ENCODE data around the gene GOLGB1. TPM values are rescaled to one million over a fixed set of nuclear protein-coding genes. Genes with fewer than 3 reads are reported as not detected.

GOLGB1 gene
- total RNA-seq, 1 donor from 2014 or later: 21.0 TPM

GRCh38 chr3:121735047-121735696, 14.4 kb downstream of the GOLGB1 start:
- peak overlapping the region; percentile 60 for H3K27ac Mint-ChIP-seq
- no peaks in the 10 kb centered on the region for H3K27me3 Mint-ChIP-seq
- H3K36me3 Mint-ChIP-seq (ENCODE audit: low read depth): peaks cover 22% of the 10 kb centered on the region
- no peaks in the 10 kb centered on the region for H3K9me3 Mint-ChIP-seq
- H3K4me1 Mint-ChIP-seq: peaks cover 24% of the 10 kb centered on the region
- no peak for DNase-seq
- no peak overlapping the region for H3K4me3 Mint-ChIP-seq
- intact Hi-C loops (cut with micrococcal nuclease): loop anchor here (1.0 to 5.0 kb wide), 3 partner anchors 14 to 411 kb away; partner anchors contain the start of gene GOLGB1

GRCh38 chr3:121730940-121731687, 18.4 kb downstream of the GOLGB1 start:
- intact Hi-C loops (cut with micrococcal nuclease): no loop called here
- peaks cover 29% of the 10 kb centered on the region for H3K36me3 Mint-ChIP-seq (ENCODE audit: low read depth)

GRCh38 chr3:121724130-121724529, 25.4 kb downstream of the GOLGB1 start:
- DNase-seq: no peak
- Mint-ChIP-seq H3K27me3 (no peaks in the 10 kb centered on the region), H3K27ac (no peak overlapping the region), H3K4me1 (peaks cover 2% of the 10 kb centered on the region), H3K9me3 (no peaks in the 10 kb centered on the region), H3K36me3 (ENCODE audit: low read depth) (peaks cover 71% of the 10 kb centered on the region), H3K4me3 (no peak overlapping the region)
- intact Hi-C loops (cut with micrococcal nuclease): no loop called here

More at GRCh38 chr3:121730940-121731687, 18.4 kb downstream of the GOLGB1 start:
- Mint-ChIP-seq H3K27me3 (no peaks in the 10 kb centered on the region), H3K9me3 (no peaks in the 10 kb centered on the region), H3K4me1 (peaks cover 12% of the 10 kb centered on the region), H3K27ac (no peak overlapping the region), H3K4me3 (no peak overlapping the region)
- DNase-seq: no peak

- no peaks in the 10 kb centered on the region for H3K27me3 Mint-ChIP-seq
- intact Hi-C loops (cut with micrococcal nuclease): no loop called here
Observed at GRCh38 chr3:121723485-121723884, 26.1 kb downstream of the GOLGB1 start.

GRCh38 chr3:121722411-121722810, 27.1 kb downstream of the GOLGB1 start:
- intact Hi-C loops (cut with micrococcal nuclease): no loop called here
- DNase-seq: no peak
- peaks cover 12% of the 10 kb centered on the region for H3K4me1 Mint-ChIP-seq
- H3K27ac Mint-ChIP-seq: no peak overlapping the region
- H3K4me3 Mint-ChIP-seq: no peak overlapping the region
- H3K36me3 Mint-ChIP-seq (ENCODE audit: low read depth): peaks cover 70% of the 10 kb centered on the region
- peaks cover 1% of the 10 kb centered on the region for H3K9me3 Mint-ChIP-seq
- no peaks in the 10 kb centered on the region for H3K27me3 Mint-ChIP-seq

More at GRCh38 chr3:121723485-121723884, 26.1 kb downstream of the GOLGB1 start:
- Mint-ChIP-seq H3K4me1 (peaks cover 4% of the 10 kb centered on the region), H3K4me3 (no peak overlapping the region), H3K9me3 (no peaks in the 10 kb centered on the region), H3K27ac (no peak overlapping the region), H3K36me3 (ENCODE audit: low read depth) (peaks cover 68% of the 10 kb centered on the region)
- DNase-seq: no peak

- intact Hi-C loops (cut with micrococcal nuclease): no loop called here
- no peaks in the 10 kb centered on the region for H3K27me3 Mint-ChIP-seq
- H3K27ac Mint-ChIP-seq: no peak overlapping the region
- H3K4me3 Mint-ChIP-seq: no peak overlapping the region
- peaks cover 14% of the 10 kb centered on the region for H3K4me1 Mint-ChIP-seq
- H3K36me3 Mint-ChIP-seq (ENCODE audit: low read depth): peaks cover 75% of the 10 kb centered on the region
- peaks cover 7% of the 10 kb centered on the region for H3K9me3 Mint-ChIP-seq
- DNase-seq: no peak
Observed at GRCh38 chr3:121720163-121720562, 29.4 kb downstream of the GOLGB1 start.

- intact Hi-C loops (cut with micrococcal nuclease): no loop called here
- Mint-ChIP-seq H3K36me3 (ENCODE audit: low read depth) (peaks cover 71% of the 10 kb centered on the region), H3K9me3 (peaks cover 7% of the 10 kb centered on the region), H3K4me3 (no peak overlapping the region), H3K27ac (no peak overlapping the region), H3K4me1 (peaks cover 14% of the 10 kb centered on the region), H3K27me3 (no peaks in the 10 kb centered on the region)
- DNase-seq: no peak
Observed at GRCh38 chr3:121719423-121719822, 30.1 kb downstream of the GOLGB1 start.

- peaks cover 67% of the 10 kb centered on the region for H3K36me3 Mint-ChIP-seq (ENCODE audit: low read depth)
- H3K27me3 Mint-ChIP-seq: no peaks in the 10 kb centered on the region
- DNase-seq: peak; percentile 70
- peak overlapping the region; percentile 11 for H3K4me3 Mint-ChIP-seq
- peak overlapping the region; percentile 35 for H3K27ac Mint-ChIP-seq
- H3K9me3 Mint-ChIP-seq: peaks cover 7% of the 10 kb centered on the region
- intact Hi-C loops (cut with micrococcal nuclease): no loop called here
- H3K4me1 Mint-ChIP-seq: peaks cover 16% of the 10 kb centered on the region
Observed at GRCh38 chr3:121718205-121718846, 31.2 kb downstream of the GOLGB1 start.

- Mint-ChIP-seq H3K27ac (no peak overlapping the region), H3K4me3 (no peak overlapping the region), H3K4me1 (peaks cover 1% of the 10 kb centered on the region), H3K9me3 (peaks cover 2% of the 10 kb centered on the region), H3K36me3 (ENCODE audit: low read depth) (peaks cover 48% of the 10 kb centered on the region), H3K27me3 (no peaks in the 10 kb centered on the region)
- intact Hi-C loops (cut with micrococcal nuclease): no loop called here
- DNase-seq: no peak
Observed at GRCh38 chr3:121710347-121710746, 39.2 kb downstream of the GOLGB1 start.

GRCh38 chr3:121707531-121708273, 41.8 kb downstream of the GOLGB1 start:
- intact Hi-C loops (cut with micrococcal nuclease): no loop called here
- H3K4me1 Mint-ChIP-seq: no peaks in the 10 kb centered on the region
- no peak overlapping the region for H3K4me3 Mint-ChIP-seq
- peaks cover 3% of the 10 kb centered on the region for H3K9me3 Mint-ChIP-seq
- H3K27me3 Mint-ChIP-seq: no peaks in the 10 kb centered on the region
- no peak for DNase-seq
- H3K27ac Mint-ChIP-seq: no peak overlapping the region
- H3K36me3 Mint-ChIP-seq (ENCODE audit: low read depth): peaks cover 46% of the 10 kb centered on the region

- Mint-ChIP-seq H3K9me3 (peaks cover 3% of the 10 kb centered on the region), H3K27ac (no peak overlapping the region), H3K36me3 (ENCODE audit: low read depth) (peaks cover 48% of the 10 kb centered on the region), H3K27me3 (no peaks in the 10 kb centered on the region), H3K4me3 (no peak overlapping the region), H3K4me1 (no peaks in the 10 kb centered on the region)
- no peak for DNase-seq
- intact Hi-C loops (cut with micrococcal nuclease): no loop called here
Observed at GRCh38 chr3:121705541-121705940, 44.0 kb downstream of the GOLGB1 start.

- H3K4me1 Mint-ChIP-seq: no peaks in the 10 kb centered on the region
- H3K27me3 Mint-ChIP-seq: no peaks in the 10 kb centered on the region
- DNase-seq: no peak
- H3K27ac Mint-ChIP-seq: no peak overlapping the region
- peaks cover 42% of the 10 kb centered on the region for H3K36me3 Mint-ChIP-seq (ENCODE audit: low read depth)
- no peak overlapping the region for H3K4me3 Mint-ChIP-seq
- peaks cover 3% of the 10 kb centered on the region for H3K9me3 Mint-ChIP-seq
- intact Hi-C loops (cut with micrococcal nuclease): no loop called here
Observed at GRCh38 chr3:121703973-121704372, 45.6 kb downstream of the GOLGB1 start.

GRCh38 chr3:121698901-121699300, 50.6 kb downstream of the GOLGB1 start:
- peaks cover 19% of the 10 kb centered on the region for H3K36me3 Mint-ChIP-seq (ENCODE audit: low read depth)
- no peaks in the 10 kb centered on the region for H3K9me3 Mint-ChIP-seq
- no peaks in the 10 kb centered on the region for H3K27me3 Mint-ChIP-seq
- no peaks in the 10 kb centered on the region for H3K4me1 Mint-ChIP-seq
- H3K4me3 Mint-ChIP-seq: no peak overlapping the region
- DNase-seq: no peak
- no peak overlapping the region for H3K27ac Mint-ChIP-seq
- intact Hi-C loops (cut with micrococcal nuclease): no loop called here

Measured in activated CD4-positive, alpha-beta T cell treated with anti-CD3 and anti-CD28 coated beads, Interleukin-2, amount 10 ng/mL, durations not matched to agents 24 days and 14 days (primary cell).